ENCODE results near the gene STOML1.

Gene STOML1

DNA sequence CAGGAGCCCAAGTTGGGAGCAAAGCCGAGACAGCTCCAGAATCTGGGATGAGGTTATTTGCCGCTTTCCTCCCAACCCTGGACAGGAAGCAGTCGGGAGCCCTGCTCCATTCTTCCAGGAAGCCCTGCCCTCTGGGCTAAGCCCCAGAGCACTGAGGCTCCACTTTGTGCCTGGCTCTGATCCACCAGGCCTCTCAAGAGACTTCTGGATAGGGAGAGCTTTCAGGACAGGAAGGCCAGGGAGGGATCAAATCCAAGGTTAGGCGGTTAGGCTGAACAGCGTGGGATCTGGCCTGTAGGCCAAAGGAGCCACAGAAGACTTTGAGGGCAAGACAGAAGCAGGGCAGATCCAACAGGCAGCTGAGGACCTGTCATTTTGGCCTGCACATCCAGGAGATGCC lies 835 bp downstream of the STOML1 start:
- Mint-ChIP-seq H3K27me3 (ENCODE audit: low read depth) (no peaks in the 10 kb centered on the region), H3K4me3 (peak overlapping the region; percentile 86 to 90 (median 88)), H3K4me1 (peaks cover 44% of the 10 kb centered on the region), H3K27ac (peak overlapping the region in 1 of 3 experiments; percentile 45), H3K36me3 (ENCODE audit: low read depth) (no peaks in the 10 kb centered on the region), H3K9me3 (no peaks in the 10 kb centered on the region)
- no peak for TF ChIP-seq CTCF (IDR thresholded peaks at IDR 0.05; ENCODE audit: unreplicated experiment in 3 of 3)

DNA sequence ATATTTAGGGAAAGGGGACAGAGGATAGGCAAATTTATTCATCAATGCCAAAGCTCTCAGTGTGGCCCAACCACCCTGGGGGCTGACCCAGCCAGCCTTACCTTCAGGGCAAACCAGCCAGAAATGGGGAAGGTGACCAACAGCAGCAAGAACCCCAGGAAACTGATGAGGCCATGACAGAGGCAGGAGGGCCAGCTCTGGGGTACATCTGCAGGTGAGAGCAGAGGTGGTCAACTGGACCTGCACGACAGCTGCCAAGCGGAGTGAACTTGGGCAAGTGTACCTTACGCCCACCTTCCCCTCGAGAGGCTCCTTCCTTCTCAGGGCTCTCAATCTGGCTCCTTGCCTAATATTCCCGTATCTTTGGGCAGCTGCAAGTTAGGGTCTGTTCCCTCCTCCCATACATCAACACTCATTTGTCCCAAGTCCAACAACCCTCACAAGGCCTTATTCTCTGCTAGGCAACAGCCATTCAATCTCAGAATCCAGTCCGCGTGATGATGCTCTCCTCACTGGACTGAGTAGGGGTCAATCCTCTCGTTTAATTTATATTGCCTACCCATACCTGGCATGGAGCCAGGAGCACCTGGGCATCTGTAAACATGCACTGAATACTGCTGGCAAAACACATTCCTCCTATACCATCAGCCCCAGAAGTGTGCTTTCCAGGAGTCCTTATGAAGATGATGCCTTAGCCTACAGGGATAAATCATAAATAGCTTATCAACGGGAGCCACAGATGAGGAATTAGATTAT lies 1.7 kb downstream of the STOML1 start:
- Mint-ChIP-seq H3K4me1 (peaks cover 48% of the 10 kb centered on the region), H3K27ac (no peak overlapping the region), H3K36me3 (ENCODE audit: low read depth) (no peaks in the 10 kb centered on the region), H3K27me3 (ENCODE audit: low read depth) (no peaks in the 10 kb centered on the region), H3K4me3 (peak overlapping the region; percentile 86 to 90 (median 88)), H3K9me3 (no peaks in the 10 kb centered on the region)
- no peak for TF ChIP-seq CTCF (IDR thresholded peaks at IDR 0.05; ENCODE audit: unreplicated experiment in 3 of 3)

DNA sequence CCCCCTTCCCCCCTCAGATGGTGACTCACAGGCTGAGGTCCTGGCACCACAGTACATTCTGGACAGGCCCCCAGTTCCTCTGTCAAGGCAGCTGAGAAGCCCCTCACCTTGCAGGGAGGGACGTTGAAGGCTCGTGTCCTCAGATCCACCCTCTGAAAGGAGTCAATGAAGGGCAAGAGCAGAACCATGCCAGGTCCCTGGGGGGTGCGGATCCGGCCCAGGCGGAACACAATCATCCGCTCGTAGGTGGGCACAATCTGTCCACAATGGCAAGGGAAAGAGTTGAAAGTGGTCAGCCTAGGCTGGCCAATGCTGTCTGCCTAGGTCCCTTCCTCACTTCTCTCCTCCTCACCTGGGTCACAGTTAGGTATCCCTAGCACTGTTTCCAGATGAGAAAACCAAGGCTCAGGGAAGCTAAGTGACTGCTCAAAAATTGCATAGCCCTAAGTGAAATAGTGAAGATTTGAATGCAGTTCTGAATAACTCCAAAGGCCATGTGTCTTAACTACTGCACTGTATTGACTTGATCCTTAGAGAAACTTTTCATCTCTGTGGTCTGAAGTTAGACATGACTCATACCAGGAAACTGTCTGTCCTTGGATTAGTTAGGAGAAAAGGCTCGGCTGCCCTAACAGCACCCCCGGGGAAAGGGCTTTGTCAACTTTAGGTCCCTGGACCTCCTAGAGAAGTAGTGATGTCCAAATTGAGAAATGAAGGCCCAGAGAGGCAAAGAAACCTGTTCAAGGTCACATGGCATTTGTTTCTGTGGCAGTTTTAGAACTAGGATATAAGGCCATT lies 2.9 kb downstream of the STOML1 start:
- H3K27ac Mint-ChIP-seq, result no peak overlapping the region
- no peaks in the 10 kb centered on the region for H3K27me3 Mint-ChIP-seq (ENCODE audit: low read depth)
- H3K4me3 Mint-ChIP-seq, result peak overlapping the region; percentile 25 to 67 (median 56)
- peaks cover 51% of the 10 kb centered on the region for H3K4me1 Mint-ChIP-seq
- no peaks in the 10 kb centered on the region for H3K9me3 Mint-ChIP-seq
- TF ChIP-seq CTCF (IDR thresholded peaks at IDR 0.05; ENCODE audit: unreplicated experiment in 3 of 3), result no peak
- no peaks in the 10 kb centered on the region for H3K36me3 Mint-ChIP-seq (ENCODE audit: low read depth)

DNA sequence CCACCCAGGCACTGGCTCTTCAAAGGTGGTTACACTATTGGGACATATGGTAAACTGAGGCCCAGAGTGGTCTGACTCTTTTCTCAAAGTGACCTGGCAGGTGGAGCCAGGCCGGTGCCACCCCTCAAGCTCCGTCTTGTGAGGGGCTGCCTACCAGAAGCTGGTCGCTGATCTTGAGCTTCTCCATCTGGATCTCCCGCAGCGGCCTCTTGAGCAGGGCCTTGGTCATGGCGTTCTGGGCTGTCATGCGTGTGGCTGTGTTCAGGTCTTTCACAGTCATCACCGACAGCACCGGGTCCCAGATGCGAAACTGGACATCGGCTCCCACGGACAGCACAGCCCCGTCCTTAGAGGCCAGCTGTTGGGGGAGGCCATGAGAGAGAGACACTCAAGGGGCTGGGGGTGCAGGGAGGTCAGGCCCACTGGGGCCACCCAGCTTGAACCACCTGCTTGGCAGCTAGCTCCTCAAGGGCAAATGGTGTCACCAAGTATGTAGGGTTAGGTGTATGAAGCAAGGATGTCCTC lies 3.6 kb downstream of the STOML1 start:
- no peaks in the 10 kb centered on the region for H3K27me3 Mint-ChIP-seq (ENCODE audit: low read depth)
- no peaks in the 10 kb centered on the region for H3K9me3 Mint-ChIP-seq
- no peak for TF ChIP-seq CTCF (IDR thresholded peaks at IDR 0.05; ENCODE audit: unreplicated experiment in 3 of 3)
- no peak overlapping the region for H3K27ac Mint-ChIP-seq
- peaks cover 50% of the 10 kb centered on the region for H3K4me1 Mint-ChIP-seq
- H3K36me3 Mint-ChIP-seq (ENCODE audit: low read depth), result no peaks in the 10 kb centered on the region
- H3K4me3 Mint-ChIP-seq, result no peak overlapping the region

- TF ChIP-seq CTCF (IDR thresholded peaks at IDR 0.05; ENCODE audit: unreplicated experiment in 3 of 3), result no peak
- H3K9me3 Mint-ChIP-seq, result no peaks in the 10 kb centered on the region
- H3K4me1 Mint-ChIP-seq, result peaks cover 55% of the 10 kb centered on the region
- H3K27ac Mint-ChIP-seq, result peak overlapping the region in 2 of 3 experiments; percentile 82 to 99
- H3K36me3 Mint-ChIP-seq (ENCODE audit: low read depth), result no peaks in the 10 kb centered on the region
- H3K4me3 Mint-ChIP-seq, result no peak overlapping the region
- H3K27me3 Mint-ChIP-seq (ENCODE audit: low read depth), result no peaks in the 10 kb centered on the region
Observed at GRCh38 chr15:73987681-73988444, 4.2 kb downstream of the STOML1 start.

Measured in nephron (organoid).